ENCODE measurements around the gene GPR139.

The GPR139 gene

DNA sequence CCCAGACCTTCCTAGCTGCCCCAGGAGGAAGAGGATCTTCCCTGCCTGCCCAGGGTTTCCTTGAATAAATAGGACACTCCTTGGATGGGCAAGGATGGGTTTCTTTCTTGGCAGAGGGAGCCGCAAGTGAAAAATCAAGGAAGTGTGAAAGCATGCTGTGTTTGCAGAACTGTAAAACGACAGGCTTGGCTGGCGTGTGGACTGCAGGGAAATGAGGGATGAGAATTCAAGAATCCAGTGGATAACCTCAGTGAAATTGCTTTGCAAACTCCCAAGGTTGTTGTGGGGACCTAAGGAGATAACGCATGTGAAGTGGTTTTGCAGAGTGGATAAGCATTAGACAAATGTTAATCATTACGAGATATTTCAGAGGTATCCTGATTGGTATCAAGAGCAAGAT lies 20.4 kb downstream of the GPR139 start:
- DNase-seq (ENCODE audit: low read depth): no peak

GRCh38 chr16:20051611-20052010 lies 22.1 kb downstream of the GPR139 start:
- no peak for DNase-seq (ENCODE audit: low read depth)

DNA sequence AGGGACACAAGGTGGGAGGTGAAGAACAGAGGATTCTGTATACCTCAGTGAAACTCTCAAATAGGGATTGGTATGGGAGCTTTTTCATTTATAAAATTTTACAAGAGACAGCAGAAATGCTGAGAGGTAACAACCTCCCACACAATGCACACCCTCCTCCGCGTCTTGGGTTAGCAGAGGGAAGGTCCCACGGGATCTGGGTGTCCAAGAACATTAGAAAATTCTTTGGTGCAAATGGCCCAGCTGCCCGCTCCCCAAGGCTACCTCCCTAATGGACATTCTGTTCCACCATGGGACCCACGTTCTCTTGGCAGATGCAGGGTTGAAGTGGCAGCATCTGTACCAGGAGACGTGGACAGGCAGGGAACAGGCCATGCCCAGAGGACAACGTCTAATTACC lies 22.5 kb downstream of the GPR139 start:
- DNase-seq (ENCODE audit: low read depth): no peak

- DNase-seq (ENCODE audit: low read depth): no peak
Measured at GRCh38 chr16:20049831-20050230, 23.9 kb downstream of the GPR139 start.

- no peak for DNase-seq (ENCODE audit: low read depth)
Measured at GRCh38 chr16:20045886-20046285, 27.8 kb downstream of the GPR139 start.

- DNase-seq (ENCODE audit: low read depth): no peak
Measured at GRCh38 chr16:20042848-20043247, 30.8 kb downstream of the GPR139 start.

DNA sequence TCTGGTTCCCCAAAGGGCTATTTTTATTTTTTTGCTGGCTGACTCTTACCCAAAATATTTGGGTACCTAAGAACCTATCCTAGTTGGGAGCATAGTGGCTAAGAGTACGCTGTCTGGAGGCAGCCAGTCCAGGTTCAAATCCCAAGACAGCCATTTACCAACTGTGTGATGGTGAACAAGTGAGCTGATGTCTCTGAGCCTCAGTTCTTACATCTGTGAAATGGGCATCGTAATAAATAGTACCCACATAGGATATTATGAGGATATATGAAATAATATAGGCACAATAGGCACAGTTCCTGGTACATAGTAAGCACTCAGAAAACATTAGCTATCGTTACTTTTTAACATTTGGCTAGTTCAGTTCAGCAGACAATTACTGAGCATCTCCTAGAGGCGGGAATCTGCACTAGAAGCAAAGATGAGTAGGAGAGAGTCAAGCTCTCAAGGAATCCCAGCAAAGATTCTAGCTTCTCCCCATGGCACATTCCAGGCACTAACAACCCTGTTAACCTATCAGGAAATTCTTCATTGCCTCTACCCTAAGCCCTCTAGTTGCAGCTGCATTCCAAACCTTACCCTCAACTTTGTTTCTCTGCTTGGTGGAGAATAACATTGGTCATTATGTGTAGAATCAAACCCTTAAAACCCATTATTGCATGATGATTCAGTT lies 31.6 kb downstream of the GPR139 start:
- no peak for DNase-seq (ENCODE audit: low read depth)

DNA sequence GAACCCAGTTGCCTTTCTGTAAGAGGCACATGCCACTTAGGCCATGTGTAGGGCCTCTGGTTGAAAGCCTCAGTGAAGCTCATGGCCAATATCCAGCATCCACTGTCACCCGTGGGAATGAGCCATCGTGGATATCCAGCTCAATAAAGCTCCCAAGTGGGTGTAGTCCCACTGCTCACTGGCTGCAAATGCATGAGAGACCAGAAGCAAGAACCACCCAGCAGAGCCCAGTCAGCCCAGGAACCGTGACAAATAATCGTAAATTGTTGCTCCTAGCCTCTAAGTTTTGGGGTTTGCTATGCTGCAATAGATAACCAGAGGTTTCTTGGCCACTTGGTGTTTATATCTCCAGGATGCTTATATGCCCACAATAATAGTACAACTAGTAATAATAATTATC lies 33.7 kb downstream of the GPR139 start:
- DNase-seq (ENCODE audit: low read depth): no peak

- no peak for DNase-seq (ENCODE audit: low read depth)
Measured at GRCh38 chr16:20029611-20030010, 44.1 kb downstream of the GPR139 start.

DNA sequence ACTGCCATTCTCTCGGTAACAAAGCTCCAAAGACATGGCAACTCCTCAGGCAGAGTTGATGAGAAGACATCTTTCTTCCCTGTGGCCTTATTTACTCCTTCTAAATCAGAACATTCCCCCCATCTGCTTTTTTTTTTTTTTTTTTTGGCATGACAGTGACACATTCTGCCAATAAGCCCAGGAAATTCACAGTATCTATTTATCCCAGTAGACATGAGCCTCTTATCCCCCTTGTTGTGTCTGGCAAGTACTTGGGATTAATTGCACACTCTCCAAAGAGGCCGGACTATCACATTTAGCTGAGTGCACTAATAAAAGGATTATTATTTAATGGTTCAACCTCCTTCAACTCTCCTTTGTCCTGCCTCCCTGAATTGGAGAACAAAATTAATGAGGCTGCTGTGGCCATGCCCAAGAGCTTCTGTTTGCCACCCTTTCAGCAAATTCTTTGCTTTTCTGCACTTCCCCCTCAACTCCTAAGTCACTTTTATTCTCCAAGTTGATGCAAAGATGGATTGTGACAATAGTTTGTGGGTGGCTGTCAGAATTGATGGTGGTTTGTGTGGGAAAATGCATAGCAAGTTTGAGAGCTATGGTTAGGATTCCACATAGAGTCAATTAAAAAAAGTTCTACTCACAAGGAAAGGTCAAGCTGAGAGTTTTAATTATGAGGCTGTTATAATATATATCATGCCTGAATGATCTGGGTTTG lies 47.2 kb downstream of the GPR139 start:
- DNase-seq (ENCODE audit: low read depth): no peak

GRCh38 chr16:20023190-20023589 lies 50.5 kb downstream of the GPR139 start:
- DNase-seq (ENCODE audit: low read depth): no peak

GRCh38 chr16:20020976-20021375 lies 52.7 kb downstream of the GPR139 start:
- DNase-seq (ENCODE audit: low read depth): no peak

GRCh38 chr16:20020083-20020482 lies 53.6 kb downstream of the GPR139 start:
- DNase-seq (ENCODE audit: low read depth): no peak

- no peak for DNase-seq (ENCODE audit: low read depth)
Measured at GRCh38 chr16:20016234-20016633, 57.5 kb downstream of the GPR139 start.

DNA sequence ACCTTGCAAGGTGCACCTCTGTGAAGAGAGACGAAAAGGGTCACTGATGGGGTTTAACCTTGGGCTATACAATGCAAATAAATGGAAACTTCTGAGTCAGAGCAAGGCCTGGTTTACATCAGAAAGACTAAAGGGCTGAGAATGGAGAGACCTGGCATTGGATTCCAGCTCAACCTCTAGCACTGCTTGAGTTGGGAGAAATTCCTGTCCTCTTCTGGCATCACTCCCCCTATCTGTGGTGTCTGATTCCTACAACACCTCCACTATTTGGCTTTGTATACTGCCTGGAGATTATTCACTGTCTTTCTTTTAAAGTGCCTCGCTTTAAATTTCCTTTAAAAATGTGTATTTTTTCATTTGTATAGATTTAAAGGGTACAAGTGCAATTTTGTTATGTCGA lies 68.8 kb downstream of the GPR139 start:
- no peak for DNase-seq (ENCODE audit: low read depth)

- DNase-seq (ENCODE audit: low read depth): no peak
Measured at GRCh38 chr16:20002936-20003335, 70.8 kb downstream of the GPR139 start.

DNA sequence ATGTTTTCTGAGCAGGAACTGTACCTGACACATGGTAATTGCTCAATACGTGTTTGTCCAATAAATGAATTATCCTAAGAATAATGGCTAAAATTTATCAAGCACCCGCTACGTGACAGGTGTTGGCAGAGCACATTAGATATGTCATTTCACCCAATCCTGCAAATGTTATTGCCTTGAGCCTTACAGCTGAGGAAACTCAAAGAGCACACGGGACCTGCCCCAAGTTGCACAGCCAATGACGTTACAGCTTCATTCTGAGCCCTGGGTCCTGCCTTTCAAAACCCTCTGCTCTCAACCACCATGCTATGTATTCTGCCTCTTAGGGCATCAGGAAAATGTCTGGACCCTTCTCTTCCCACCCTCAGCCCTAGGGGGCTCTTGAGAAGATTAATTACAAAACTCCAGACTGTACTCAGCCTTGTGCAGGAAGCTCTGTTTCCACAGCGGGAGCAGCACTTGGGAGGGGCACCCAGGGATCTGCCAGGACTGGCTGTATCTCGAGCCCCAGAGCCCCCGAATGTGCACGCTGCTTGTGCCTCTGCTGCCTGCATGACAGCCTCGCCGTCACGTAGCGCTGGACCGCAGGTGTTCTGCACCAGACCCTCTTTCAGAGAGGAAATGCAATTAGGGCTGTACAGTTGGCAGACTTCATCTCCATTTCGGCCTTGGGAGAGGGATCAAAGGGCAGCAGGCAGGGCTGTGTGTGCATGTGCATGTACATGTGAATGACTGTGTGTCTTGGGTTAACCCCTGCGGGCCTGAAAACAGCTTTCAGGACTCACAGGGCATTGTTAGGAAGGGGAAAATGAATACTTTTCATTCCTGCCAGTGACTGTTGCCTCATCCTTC lies 71.6 kb downstream of the GPR139 start:
- DNase-seq (ENCODE audit: low read depth): no peak

GRCh38 chr16:19997734-19998133 lies 76.0 kb downstream of the GPR139 start:
- no peak for DNase-seq (ENCODE audit: low read depth)

DNA sequence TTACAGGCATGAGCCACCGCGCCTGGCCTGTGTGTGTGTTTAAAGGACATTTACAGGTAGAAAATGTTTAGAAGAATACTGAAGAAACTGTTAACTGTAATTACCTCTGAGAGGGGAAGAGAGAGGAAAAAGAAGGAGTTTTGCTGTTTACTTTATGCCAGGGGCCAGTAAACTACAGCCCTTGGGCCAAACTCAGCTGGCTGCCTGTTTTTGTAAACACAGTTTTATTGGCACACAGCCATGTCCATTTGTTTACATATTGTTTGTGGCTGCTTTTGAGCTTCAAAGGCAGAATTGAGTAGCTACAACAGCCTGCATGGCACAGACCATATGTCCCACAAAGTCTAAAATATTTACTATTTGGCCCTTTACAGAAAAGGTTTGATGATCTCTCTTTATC lies 76.4 kb downstream of the GPR139 start:
- no peak for DNase-seq (ENCODE audit: low read depth)

- DNase-seq (ENCODE audit: low read depth): no peak
Measured at GRCh38 chr16:19994466-19995170, 79.1 kb downstream of the GPR139 start.

DNA sequence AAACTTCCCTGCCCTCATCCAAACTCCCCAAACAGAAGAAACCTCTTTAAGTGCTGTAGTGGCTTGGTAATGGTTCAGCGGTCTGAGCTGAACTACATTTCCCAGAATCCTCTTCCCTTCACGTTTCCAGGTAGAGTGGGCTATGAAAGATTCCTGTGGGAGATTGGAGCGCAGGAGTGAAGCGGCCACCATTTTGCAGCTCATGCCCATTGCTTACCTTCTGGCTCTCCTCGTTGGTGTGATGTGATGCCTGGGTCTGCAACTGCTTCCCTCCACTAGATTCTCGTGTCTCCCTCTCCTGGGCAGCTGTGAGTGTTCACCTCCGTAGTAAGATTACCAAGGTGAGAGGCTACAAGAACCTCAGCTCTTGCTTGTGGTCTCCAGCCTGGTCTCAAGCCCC lies 82.1 kb downstream of the GPR139 start:
- no peak for DNase-seq (ENCODE audit: low read depth)

GRCh38 chr16:19984135-19984534 lies 89.6 kb downstream of the GPR139 start:
- no peak for DNase-seq (ENCODE audit: low read depth)

All from T follicular helper cell (primary cell).